SH-SY5Y (cell line): ENCODE data around the gene USF3.

ENCODE experiments used
- GATA2 ChIP-seq: IDR thresholded peaks from 2 replicates; pipeline ENCODE4 v1.6.1; 2011; ENCODE audit warnings: mild to moderate bottlenecking, low read depth, low read length
- GATA3 ChIP-seq: IDR thresholded peaks from 2 replicates; pipeline ENCODE4 v1.6.1; 2011; ENCODE audit warnings: low read depth, mild to moderate bottlenecking, low read length, moderate library complexity

The USF3 gene

GRCh38 chr3:113676261-113676660 lies 20.2 kb downstream of the USF3 start:
- TF ChIP-seq GATA3 (no peak), GATA2 (no peak)

DNA sequence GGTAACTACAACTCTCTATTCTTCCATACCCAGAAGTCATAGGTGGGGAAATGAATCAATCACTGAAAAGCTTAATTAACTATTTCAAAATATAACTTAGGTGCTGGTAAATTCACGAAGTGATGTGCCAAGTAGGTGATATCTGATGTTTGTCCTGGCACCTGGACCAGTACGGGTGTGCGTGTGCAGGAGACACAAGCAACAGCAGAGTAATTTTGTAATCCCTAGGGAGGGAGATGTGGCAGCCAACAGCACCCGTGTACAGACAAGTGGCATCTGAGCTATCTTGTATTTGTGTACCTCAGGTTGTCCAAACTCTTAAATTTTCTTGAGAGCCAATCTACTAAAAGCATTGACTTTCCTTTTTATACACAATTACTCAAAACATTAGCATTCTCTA lies 22.8 kb downstream of the USF3 start:
- TF ChIP-seq GATA2 (no peak), GATA3 (no peak)

GRCh38 chr3:113668015-113668414 lies 28.4 kb downstream of the USF3 start:
- TF ChIP-seq GATA2 (no peak), GATA3 (no peak)

DNA sequence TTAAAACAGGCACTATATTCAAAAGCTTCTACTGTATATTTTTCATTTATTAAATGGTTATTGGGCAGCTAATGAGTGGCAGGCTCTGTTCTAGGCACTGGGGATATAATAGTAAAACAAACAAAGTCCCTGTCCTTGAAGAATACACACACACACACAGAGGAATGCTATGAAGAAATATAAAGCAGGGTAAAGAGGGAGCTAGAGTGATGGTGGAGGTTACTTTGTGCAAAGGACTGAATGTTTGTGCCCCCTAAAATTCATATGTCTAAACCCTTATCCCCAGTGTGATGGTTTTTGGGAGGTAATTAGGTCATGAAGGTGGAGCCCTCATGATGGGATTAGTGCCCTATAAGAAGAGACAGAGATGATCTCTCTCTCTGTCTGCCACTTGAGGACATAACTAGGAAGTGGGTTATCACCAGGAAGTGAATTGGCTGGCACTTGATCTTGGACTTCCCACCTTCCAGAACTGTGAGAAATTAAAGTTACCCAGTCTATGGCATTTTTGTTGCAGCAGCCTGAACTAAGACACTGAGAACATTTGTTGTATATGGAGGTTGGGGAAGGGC lies 31.8 kb downstream of the USF3 start:
- TF ChIP-seq GATA3 (no peak), GATA2 (no peak)

GRCh38 chr3:113663761-113664160 lies 32.7 kb downstream of the USF3 start:
- no peak for TF ChIP-seq GATA2
- TF ChIP-seq GATA3, result no peak

- TF ChIP-seq GATA2, result no peak
- TF ChIP-seq GATA3, result no peak
Observed at GRCh38 chr3:113663324-113663750, 33.1 kb downstream of the USF3 start.

DNA sequence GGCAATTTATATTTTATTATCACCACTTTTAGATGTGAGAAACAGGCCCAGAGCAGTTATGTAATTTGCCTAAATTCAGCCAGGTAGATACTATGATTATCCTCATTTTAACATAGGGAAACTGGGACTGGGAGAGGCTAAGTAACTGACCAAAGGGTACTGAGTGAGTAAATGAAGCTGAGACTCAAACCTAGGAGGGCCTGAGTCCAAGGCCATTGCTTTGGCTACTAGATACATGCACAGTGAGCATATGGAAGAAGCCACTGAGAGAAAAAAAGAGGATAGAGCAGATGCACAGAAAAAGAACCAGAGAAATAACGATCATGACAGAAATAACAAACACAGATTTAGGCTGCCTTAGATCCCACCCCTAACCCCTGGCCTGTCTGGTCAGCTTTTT lies 33.6 kb downstream of the USF3 start:
- TF ChIP-seq GATA3 (no peak), GATA2 (no peak)

- TF ChIP-seq GATA3, result no peak
- TF ChIP-seq GATA2, result no peak
Observed at GRCh38 chr3:113660896-113661295, 35.5 kb downstream of the USF3 start.

- TF ChIP-seq GATA3 (no peak), GATA2 (no peak)
Observed at GRCh38 chr3:113660458-113660857, 36.0 kb downstream of the USF3 start.

DNA sequence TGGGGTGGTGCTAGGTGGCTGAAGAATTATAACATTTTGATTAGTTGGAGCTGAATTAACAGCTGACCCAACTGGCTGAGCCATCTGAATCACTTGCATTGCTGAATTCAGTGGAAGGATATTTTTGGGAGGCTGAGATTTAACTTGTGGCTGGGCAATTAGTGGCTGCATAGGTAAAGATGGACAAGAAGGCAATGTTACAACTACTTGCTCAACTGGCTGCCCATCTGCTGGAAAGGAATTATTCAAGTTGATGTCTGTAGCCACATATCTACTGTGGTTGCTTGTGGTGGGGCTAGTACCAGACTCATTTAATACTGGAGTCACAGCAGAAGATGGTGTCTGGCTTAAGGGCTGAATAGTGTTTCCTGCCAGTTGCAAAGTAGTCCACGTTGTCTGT lies 36.4 kb downstream of the USF3 start:
- TF ChIP-seq GATA3 (no peak), GATA2 (no peak)

DNA sequence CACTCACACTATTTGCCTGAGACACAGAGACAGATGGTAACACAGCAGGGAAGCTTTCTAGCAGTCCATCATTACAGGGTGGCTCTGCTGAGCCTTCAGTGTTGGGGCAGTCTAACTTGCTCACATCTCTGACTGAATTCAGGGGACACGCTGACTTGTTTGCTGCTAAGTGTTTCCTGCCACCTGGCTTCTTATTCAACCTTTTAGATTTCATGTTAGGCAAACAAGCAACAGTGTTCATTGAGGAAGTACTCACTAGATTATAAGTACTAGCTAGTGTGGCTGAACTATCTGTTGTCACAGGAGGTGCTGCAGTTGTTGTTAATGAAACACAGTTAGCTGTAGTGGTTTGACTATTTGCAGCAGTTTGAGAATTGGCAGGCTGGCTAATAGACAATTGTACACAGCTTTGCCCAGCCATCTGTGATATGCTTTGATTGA lies 37.3 kb downstream of the USF3 start:
- TF ChIP-seq GATA2 (no peak), GATA3 (no peak)

- TF ChIP-seq GATA3 (no peak), GATA2 (no peak)
Observed at GRCh38 chr3:113658107-113658506, 38.3 kb downstream of the USF3 start.

GRCh38 chr3:113654851-113655250 lies 41.6 kb downstream of the USF3 start:
- TF ChIP-seq GATA2, result no peak
- TF ChIP-seq GATA3, result no peak

GRCh38 chr3:113654310-113654709 lies 42.1 kb downstream of the USF3 start:
- TF ChIP-seq GATA2 (no peak), GATA3 (no peak)

DNA sequence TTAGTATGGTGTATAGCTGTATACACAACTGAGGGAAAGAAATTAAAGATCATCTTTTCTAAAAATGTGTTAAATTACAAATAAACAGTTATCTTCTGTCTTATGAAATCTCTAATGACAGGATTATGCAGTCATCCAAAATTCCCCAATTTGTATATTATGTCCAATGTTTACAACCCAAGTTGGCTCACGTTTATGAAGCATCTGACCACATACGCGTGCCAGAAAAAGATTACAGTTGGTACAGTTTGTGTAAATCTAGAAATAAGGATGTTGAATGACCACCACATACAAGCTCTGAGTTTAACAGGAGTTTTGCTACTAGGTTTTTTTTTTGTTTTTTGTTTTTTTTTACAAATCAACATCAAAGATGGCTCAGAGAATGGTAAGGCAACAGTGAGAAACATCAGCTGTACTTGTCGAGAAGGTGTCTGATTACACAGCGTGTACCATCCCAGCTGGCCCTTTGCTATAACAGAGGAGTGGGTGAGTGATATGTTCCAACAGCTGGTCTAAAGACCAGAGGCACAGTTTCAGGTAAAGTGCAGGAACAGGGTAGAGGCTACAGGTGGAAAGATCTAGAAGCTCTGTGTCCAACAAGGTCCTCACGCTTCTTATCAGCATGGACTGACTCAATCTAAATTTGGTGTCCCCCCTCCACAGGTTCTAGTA lies 47.1 kb downstream of the USF3 start:
- TF ChIP-seq GATA3 (no peak), GATA2 (no peak)

- TF ChIP-seq GATA2 (no peak), GATA3 (no peak)
Observed at GRCh38 chr3:113648524-113648923, 47.9 kb downstream of the USF3 start.

DNA sequence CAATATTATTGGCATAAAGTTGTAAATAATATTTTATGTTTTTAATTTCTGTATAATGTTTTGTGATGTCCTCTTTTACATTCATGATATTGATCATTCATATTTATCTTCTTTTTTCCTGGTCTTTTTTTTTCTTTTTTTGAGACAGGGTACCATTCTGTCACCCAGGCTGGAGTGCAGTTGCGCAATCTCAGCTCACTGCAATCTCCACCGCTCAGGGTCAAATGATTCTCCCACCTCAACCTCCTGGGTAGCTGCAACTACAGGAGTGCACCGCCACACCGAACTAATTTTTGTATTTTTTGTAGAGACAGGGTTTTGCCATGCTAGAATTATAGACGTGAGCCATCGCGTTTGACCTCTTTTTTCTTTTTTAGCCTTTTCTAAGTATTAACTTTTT lies 52.9 kb downstream of the USF3 start:
- no peak for TF ChIP-seq GATA3
- TF ChIP-seq GATA2, result no peak

- TF ChIP-seq GATA3 (no peak), GATA2 (no peak)
Observed at GRCh38 chr3:113638910-113639309, 57.5 kb downstream of the USF3 start.
